Measurements from ENCODE around the gene DNAJC7.

- TF ChIP-seq, protein P1, sequence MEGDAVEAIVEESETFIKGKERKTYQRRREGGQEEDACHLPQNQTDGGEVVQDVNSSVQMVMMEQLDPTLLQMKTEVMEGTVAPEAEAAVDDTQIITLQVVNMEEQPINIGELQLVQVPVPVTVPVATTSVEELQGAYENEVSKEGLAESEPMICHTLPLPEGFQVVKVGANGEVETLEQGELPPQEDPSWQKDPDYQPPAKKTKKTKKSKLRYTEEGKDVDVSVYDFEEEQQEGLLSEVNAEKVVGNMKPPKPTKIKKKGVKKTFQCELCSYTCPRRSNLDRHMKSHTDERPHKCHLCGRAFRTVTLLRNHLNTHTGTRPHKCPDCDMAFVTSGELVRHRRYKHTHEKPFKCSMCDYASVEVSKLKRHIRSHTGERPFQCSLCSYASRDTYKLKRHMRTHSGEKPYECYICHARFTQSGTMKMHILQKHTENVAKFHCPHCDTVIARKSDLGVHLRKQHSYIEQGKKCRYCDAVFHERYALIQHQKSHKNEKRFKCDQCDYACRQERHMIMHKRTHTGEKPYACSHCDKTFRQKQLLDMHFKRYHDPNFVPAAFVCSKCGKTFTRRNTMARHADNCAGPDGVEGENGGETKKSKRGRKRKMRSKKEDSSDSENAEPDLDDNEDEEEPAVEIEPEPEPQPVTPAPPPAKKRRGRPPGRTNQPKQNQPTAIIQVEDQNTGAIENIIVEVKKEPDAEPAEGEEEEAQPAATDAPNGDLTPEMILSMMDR (conservative IDR thresholded peaks at IDR 0.05; ENCODE audit: low read depth, low read length), result no peak
- TF ChIP-seq EZH2 (IDR thresholded peaks at IDR 0.05; ENCODE audit: low read length, unreplicated experiment) (no peak), EZH2phosphoT487 (IDR thresholded peaks at IDR 0.05; ENCODE audit: borderline replicate concordance, low read length) (no peak)
These were observed 16.7 kb downstream of the DNAJC7 start for GRCh38 chr17:42000413-42001133.

Data from PC-3 (cell line).